ENCODE results near the gene PNPLA6. TPM values are rescaled to one million over a fixed set of nuclear protein-coding genes. Genes with fewer than 3 reads are reported as not detected.

Gene PNPLA6
- total and polyA plus RNA-seq, 2 of the 13 experiments (the other 11 are each of a cell fraction or from before 2014, with no cell fraction given) = 24.9 to 28.2 TPM

GRCh38 chr19:7534531-7535046 is 928 bp upstream of the PNPLA6 start (continued):
- TF ChIP-seq EP300 (IDR thresholded peaks at IDR 0.05; ENCODE audit: low read depth in 2 of 2, low read length in 2 of 2) (peak in 1 of 2 experiments; percentile 47; a peak in 1 of 4 replicates), EP300 (CRISPR knock-in tag; IDR thresholded peaks at IDR 0.05; ENCODE audit: borderline replicate concordance) (no peak), HNRNPLL (IDR thresholded peaks at IDR 0.05; ENCODE audit: low read depth, low read length, poor library complexity, severe bottlenecking) (no peak), ZNF383 (CRISPR knock-in tag; IDR thresholded peaks at IDR 0.05; ENCODE audit: borderline replicate concordance) (no peak; the same call in 1 of the 2 replicates), ZSCAN21 (CRISPR knock-in tag; IDR thresholded peaks at IDR 0.05; ENCODE audit: borderline replicate concordance) (no peak; the same call in 1 of the 2 replicates), AGO1 (IDR thresholded peaks at IDR 0.05; ENCODE audit: low read depth, low read length, poor library complexity, severe bottlenecking) (no peak), ARID2 (CRISPR knock-in tag; IDR thresholded peaks at IDR 0.05; ENCODE audit: borderline replicate concordance) (no peak), ZC3H13 (CRISPR knock-in tag; IDR thresholded peaks at IDR 0.05) (no peak), ZNF576 (CRISPR knock-in tag; IDR thresholded peaks at IDR 0.05) (no peak), ZNF496 (CRISPR knock-in tag; IDR thresholded peaks at IDR 0.05; ENCODE audit: insufficient replicate concordance) (no peak), ZNF253 (CRISPR knock-in tag; IDR thresholded peaks at IDR 0.05; ENCODE audit: borderline replicate concordance) (no peak), RBM22 (optimal IDR thresholded peaks at IDR 0.05; ENCODE audit: low read length) (no peak), TMF1 (CRISPR knock-in tag; IDR thresholded peaks at IDR 0.05; ENCODE audit: low read depth) (no peak), CTCF (CRISPR knock-in tag; IDR thresholded peaks at IDR 0.05) (peak; percentile 52), ZBTB7A (CRISPR knock-in tag; IDR thresholded peaks at IDR 0.05) (0 out of 2 replicates have a peak, but pooled peaks have one; percentile 32), HES4 (CRISPR knock-in tag; IDR thresholded peaks at IDR 0.05; ENCODE audit: borderline replicate concordance) (0 out of 2 replicates have a peak, but pooled peaks have one; percentile 12), ZBTB2 (CRISPR knock-in tag; IDR thresholded peaks at IDR 0.05; ENCODE audit: low read depth) (no peak), ELF3 (CRISPR knock-in tag; IDR thresholded peaks at IDR 0.05) (no peak), CENPX (CRISPR knock-in tag; IDR thresholded peaks at IDR 0.05) (no peak), ZNF614 (CRISPR knock-in tag; IDR thresholded peaks at IDR 0.05; ENCODE audit: borderline replicate concordance) (no peak), IRF1 (CRISPR knock-in tag; IDR thresholded peaks at IDR 0.05; ENCODE audit: low read depth) (no peak), NFYB (CRISPR knock-in tag; IDR thresholded peaks at IDR 0.05) (0 out of 2 replicates have a peak, but pooled peaks have one; percentile 11), ZFP41 (CRISPR knock-in tag; IDR thresholded peaks at IDR 0.05; ENCODE audit: borderline replicate concordance) (no peak), HOXA5 (CRISPR knock-in tag; IDR thresholded peaks at IDR 0.05) (no peak)

Measured in HepG2 (cell line).